ENCODE results near the gene PTBP3. TPM values are rescaled to one million over a fixed set of nuclear protein-coding genes. Genes with fewer than 3 reads are reported as not detected.

Gene PTBP3
- total and polyA plus RNA-seq, 2 of the 13 experiments (the other 11 are each of a cell fraction or from before 2014, with no cell fraction given), result 52.8 to 61.1 TPM

GRCh38 chr9:112328545-112328944 is 4.9 kb downstream of the PTBP3 start (continued):
- TF ChIP-seq PAXIP1 (CRISPR knock-in tag; conservative IDR thresholded peaks at IDR 0.05) (peak; percentile 40), ZMYM2 (CRISPR knock-in tag; IDR thresholded peaks at IDR 0.05) (peak; percentile 93), BRF2 (CRISPR knock-in tag; IDR thresholded peaks at IDR 0.05) (no peak), ZNF121 (CRISPR knock-in tag; IDR thresholded peaks at IDR 0.05) (peak; percentile 61), ZBTB26 (CRISPR knock-in tag; IDR thresholded peaks at IDR 0.05; ENCODE audit: borderline replicate concordance) (no peak), TSC22D2 (CRISPR knock-in tag; IDR thresholded peaks at IDR 0.05; ENCODE audit: borderline replicate concordance) (no peak), POLR2A (IDR thresholded peaks at IDR 0.05; ENCODE audit: insufficient read depth in 1 of 2, low read depth in 2 of 2, low read length in 2 of 2) (no peak), ZNF710 (CRISPR knock-in tag; IDR thresholded peaks at IDR 0.05; ENCODE audit: borderline replicate concordance) (0 out of 2 replicates have a peak, but pooled peaks have one; percentile 31), THAP8 (CRISPR knock-in tag; IDR thresholded peaks at IDR 0.05; ENCODE audit: borderline replicate concordance) (no peak), ZNF549 (CRISPR knock-in tag; IDR thresholded peaks at IDR 0.05) (no peak), SOX5 (CRISPR knock-in tag; IDR thresholded peaks at IDR 0.05; ENCODE audit: borderline replicate concordance) (0 out of 2 replicates have a peak, but pooled peaks have one; percentile 14), ZKSCAN1 (IDR thresholded peaks at IDR 0.05; ENCODE audit: low read length) (no peak), CSRNP2 (CRISPR knock-in tag; conservative IDR thresholded peaks at IDR 0.05; ENCODE audit: low read depth) (no peak), ZNF652 (CRISPR knock-in tag; IDR thresholded peaks at IDR 0.05; ENCODE audit: borderline replicate concordance, low read depth) (peak; percentile 81), PLRG1 (conservative IDR thresholded peaks at IDR 0.05) (no peak), EEA1 (CRISPR knock-in tag; IDR thresholded peaks at IDR 0.05; ENCODE audit: borderline replicate concordance) (no peak), FOXP4 (CRISPR knock-in tag; IDR thresholded peaks at IDR 0.05) (peak; percentile 53; the same call in 1 of the 2 replicates)
